ENCODE measurements around the gene TRIM63. TPM values are rescaled to one million over a fixed set of nuclear protein-coding genes. Genes with fewer than 3 reads are reported as not detected.

The TRIM63 gene
- total RNA-seq, 1 experiment from 2014 or later = not detected

- Histone ChIP-seq H3K27me3 (replicated peaks; ENCODE audit: insufficient read depth, low read depth, low read length, poor library complexity) (peaks cover 8% of the 10 kb centered on the region), H3K4me1 (ENCODE audit: insufficient read depth, low read length, poor library complexity, severe bottlenecking) (no peaks in the 10 kb centered on the region), H3K9me3 (ENCODE audit: low read depth, low read length, poor library complexity, severe bottlenecking) (no peaks in the 10 kb centered on the region), H3K36me3 (ENCODE audit: insufficient read depth, low read length, poor library complexity, severe bottlenecking) (no peaks in the 10 kb centered on the region), H3K27ac (ENCODE audit: low read depth, low read length, poor library complexity, severe bottlenecking) (no peak overlapping the region), H3K4me3 (ENCODE audit: low read depth, low read length, poor library complexity, severe bottlenecking) (no peak overlapping the region)
- ChIA-PET POLR2A (ENCODE audit: low non-redundant PET) (no interaction called here), CTCF (no interaction called here)
- DNase-seq (ENCODE audit: low spot score) = no peak
- BruUV-seq (replicated peaks) = no TSS peak
- intact Hi-C loops (cut with micrococcal nuclease; ENCODE audit: unreplicated experiment) = no loop called here
- TF ChIP-seq CTCF (conservative IDR thresholded peaks at IDR 0.05; ENCODE audit: low read depth, low read length) = no peak
- TF ChIP-seq EZH2 (IDR thresholded peaks at IDR 0.05; ENCODE audit: borderline replicate concordance, low read depth, low read length, poor library complexity, severe bottlenecking) = no peak
Observed at GRCh38 chr1:26077524-26077923, 10.1 kb upstream of the TRIM63 start.

DNA sequence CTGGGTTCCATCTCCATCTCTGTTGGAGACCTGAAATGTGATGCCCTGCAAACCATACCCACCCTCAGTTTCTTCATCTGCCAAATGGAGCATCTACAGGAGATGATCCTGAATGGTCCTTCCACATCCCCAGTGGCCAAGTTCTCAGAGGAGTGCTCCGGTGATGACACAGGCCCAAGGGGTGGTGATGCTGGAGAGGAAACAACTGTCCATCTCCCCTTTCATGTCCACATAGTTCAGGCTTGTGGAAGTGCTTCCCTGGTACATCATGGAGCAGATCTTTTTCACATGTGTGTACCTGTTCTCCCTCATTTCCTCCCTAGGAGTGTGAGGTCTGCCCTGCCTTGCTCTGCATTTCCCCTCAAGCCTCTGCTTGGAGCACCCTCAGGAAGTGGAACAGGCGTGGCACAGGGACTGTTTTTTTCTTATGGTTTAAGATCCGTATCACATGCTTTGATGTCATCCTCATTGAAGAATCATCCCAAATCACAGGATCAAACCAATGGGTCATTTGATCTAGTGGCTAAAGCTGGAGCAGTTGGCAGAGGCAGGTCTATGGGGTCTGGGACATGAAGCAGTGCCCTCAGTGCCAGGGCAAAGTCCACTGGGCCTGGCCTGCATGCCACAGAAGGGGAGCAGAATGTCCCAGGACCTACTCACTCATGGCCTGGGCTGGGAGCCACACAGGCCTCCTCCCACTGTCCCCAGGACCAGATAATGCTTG is 8.2 kb upstream of the TRIM63 start:
- TF ChIP-seq CTCF (conservative IDR thresholded peaks at IDR 0.05; ENCODE audit: low read depth, low read length) (no peak), EZH2 (IDR thresholded peaks at IDR 0.05; ENCODE audit: borderline replicate concordance, low read depth, low read length, poor library complexity, severe bottlenecking) (no peak)
- no peaks in the 10 kb centered on the region for H3K9me3 ChIP-seq (ENCODE audit: low read depth, low read length, poor library complexity, severe bottlenecking)
- DNase-seq (ENCODE audit: low spot score) = no peak
- BruUV-seq (replicated peaks) = no TSS peak
- H3K4me3 ChIP-seq (ENCODE audit: low read depth, low read length, poor library complexity, severe bottlenecking) = no peak overlapping the region
- no peaks in the 10 kb centered on the region for H3K4me1 ChIP-seq (ENCODE audit: insufficient read depth, low read length, poor library complexity, severe bottlenecking)
- CTCF ChIA-PET = no interaction called here
- POLR2A ChIA-PET (ENCODE audit: low non-redundant PET) = no interaction called here
- intact Hi-C loops (cut with micrococcal nuclease; ENCODE audit: unreplicated experiment) = no loop called here
- H3K36me3 ChIP-seq (ENCODE audit: insufficient read depth, low read length, poor library complexity, severe bottlenecking) = no peaks in the 10 kb centered on the region
- no peak overlapping the region for H3K27ac ChIP-seq (ENCODE audit: low read depth, low read length, poor library complexity, severe bottlenecking)
- H3K27me3 ChIP-seq (replicated peaks; ENCODE audit: insufficient read depth, low read depth, low read length, poor library complexity) = peaks cover 24% of the 10 kb centered on the region

- Histone ChIP-seq H3K36me3 (ENCODE audit: insufficient read depth, low read length, poor library complexity, severe bottlenecking) (no peaks in the 10 kb centered on the region), H3K4me3 (ENCODE audit: low read depth, low read length, poor library complexity, severe bottlenecking) (no peak overlapping the region), H3K9me3 (ENCODE audit: low read depth, low read length, poor library complexity, severe bottlenecking) (no peaks in the 10 kb centered on the region), H3K4me1 (ENCODE audit: insufficient read depth, low read length, poor library complexity, severe bottlenecking) (no peaks in the 10 kb centered on the region), H3K27ac (ENCODE audit: low read depth, low read length, poor library complexity, severe bottlenecking) (no peak overlapping the region), H3K27me3 (replicated peaks; ENCODE audit: insufficient read depth, low read depth, low read length, poor library complexity) (peaks cover 33% of the 10 kb centered on the region)
- TF ChIP-seq CTCF (conservative IDR thresholded peaks at IDR 0.05; ENCODE audit: low read depth, low read length) (no peak), EZH2 (IDR thresholded peaks at IDR 0.05; ENCODE audit: borderline replicate concordance, low read depth, low read length, poor library complexity, severe bottlenecking) (no peak)
- BruUV-seq (replicated peaks) = no TSS peak
- POLR2A ChIA-PET (ENCODE audit: low non-redundant PET) = no interaction called here
- intact Hi-C loops (cut with micrococcal nuclease; ENCODE audit: unreplicated experiment) = no loop called here
- CTCF ChIA-PET = no interaction called here
- DNase-seq (ENCODE audit: low spot score) = no peak
Observed at GRCh38 chr1:26072305-26072704, 4.9 kb upstream of the TRIM63 start.

All from A673 (cell line).